T-helper 2 cell (primary cell): Measurements from ENCODE around the gene PCDHGC3.

Experiments used
- DNase-seq, 5 experiments: peaks; one replicate each; pipeline versions ENCODE4 v3.0.0 to v3.0.0-alpha.2; 2012 to 2022

PCDHGC3 gene

GRCh38 chr5:141524604-141525597 is 49.1 kb downstream of the PCDHGC3 start:
- peak in 4 of 5 experiments; percentile 22 to 38 (median 33) for DNase-seq

- no peak for DNase-seq
Observed at GRCh38 chr5:141525653-141526052, 49.9 kb downstream of the PCDHGC3 start.

- no peak for DNase-seq
Observed at GRCh38 chr5:141527426-141527825, 51.7 kb downstream of the PCDHGC3 start.
